Eye (tissue), 1 donor: ENCODE data around the gene TPBGL.
A peak's percentile ranks its signal among the peaks of the same experiment; 100 is the strongest.

Experiments used
- DNase-seq: peaks from one replicate; pipeline ENCODE4 v3.0.0-alpha.2; 2015

Gene TPBGL

GRCh38 chr11:75240311-75241035, at the start of gene TPBGL:
TPBGL (plus strand) TSS chr11:75240774; CDS start chr11:75241050, 276 bp downstream.
- DNase-seq = peak; percentile 44

DNA sequence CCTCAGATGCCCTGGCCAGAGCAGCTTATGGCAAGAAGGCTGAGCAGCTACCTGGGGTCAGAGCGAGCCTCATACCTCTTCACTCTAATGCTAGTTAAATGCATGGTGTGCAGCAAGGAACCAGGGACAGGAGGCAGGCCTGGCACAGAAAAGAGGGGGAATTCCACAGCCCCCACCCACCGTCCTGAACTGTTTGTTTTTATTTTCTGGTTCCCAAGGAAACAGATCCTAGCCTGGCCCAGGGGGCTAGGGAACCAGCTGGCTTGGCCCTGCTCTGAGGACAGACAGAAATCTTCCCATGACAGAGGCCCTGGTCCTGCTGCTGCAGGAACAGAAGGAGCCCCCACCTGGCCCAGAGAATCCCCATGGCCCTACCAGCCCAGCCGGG, 49.2 kb upstream of the TPBGL start:
- peak; percentile 57 for DNase-seq

- no peak for DNase-seq
Observed at GRCh38 chr11:75193271-75193670, 47.3 kb upstream of the TPBGL start.

DNA sequence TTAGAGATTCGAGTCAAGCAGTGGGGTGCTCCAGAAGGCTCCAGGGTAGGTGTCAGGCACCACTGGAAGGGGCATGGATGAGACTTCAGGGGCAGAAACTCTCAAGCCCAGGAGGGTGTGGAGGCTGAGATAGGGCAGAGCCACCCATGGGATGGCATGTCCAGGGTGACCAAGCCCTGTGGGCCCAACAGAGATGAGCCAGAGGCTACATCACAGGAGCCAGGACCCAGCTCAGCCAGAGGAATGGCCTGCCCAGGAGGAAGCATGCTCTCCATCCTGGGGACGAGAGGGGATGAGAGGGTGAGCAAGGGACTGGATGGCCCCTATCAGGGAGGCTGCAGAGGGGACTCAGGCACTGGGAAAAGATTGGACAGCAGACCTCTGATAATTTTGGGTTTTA, 46.9 kb upstream of the TPBGL start:
- DNase-seq = no peak

DNA sequence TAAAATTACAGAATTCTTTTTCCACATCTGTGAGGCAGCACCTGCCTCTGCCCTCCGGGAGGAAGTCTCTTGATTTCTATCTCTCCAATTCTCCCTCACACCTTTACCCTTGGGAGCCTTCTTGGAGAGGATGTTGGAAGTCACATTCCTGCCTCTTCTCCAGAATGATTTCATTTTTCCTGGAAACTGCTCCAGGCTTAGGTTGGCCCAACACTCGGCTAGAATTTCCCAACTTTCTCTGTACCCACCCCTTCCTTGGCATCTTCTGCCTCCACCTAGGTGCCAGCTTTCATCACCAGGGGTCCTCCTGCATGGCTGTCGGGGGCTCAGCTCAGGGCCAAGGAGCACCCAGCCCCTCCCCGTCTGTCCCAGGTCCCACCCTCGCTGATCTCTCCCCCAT, 46.4 kb upstream of the TPBGL start:
- no peak for DNase-seq

GRCh38 chr11:75195167-75195962, 45.2 kb upstream of the TPBGL start:
- DNase-seq = no peak

DNA sequence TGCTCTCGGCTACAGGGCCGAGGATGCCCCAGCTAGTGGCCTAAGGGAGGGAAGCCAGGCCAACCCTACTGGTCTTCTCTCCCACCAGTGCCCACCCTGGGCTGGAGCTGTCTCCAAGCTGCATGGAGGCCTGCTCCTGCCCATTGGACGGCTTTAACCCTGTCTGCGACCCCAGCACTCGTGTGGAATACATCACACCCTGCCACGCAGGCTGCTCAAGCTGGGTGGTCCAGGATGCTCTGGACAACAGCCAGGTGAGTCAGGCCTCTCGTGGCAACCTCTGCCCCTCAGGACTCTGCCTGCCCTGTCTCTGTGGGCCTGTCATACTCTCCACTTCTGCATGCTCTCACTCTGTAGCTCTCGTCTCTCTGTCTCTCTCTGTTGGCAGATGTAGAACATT, 44.1 kb upstream of the TPBGL start:
- DNase-seq = no peak

- no peak for DNase-seq
Observed at GRCh38 chr11:75197512-75198277, 42.9 kb upstream of the TPBGL start.

DNA sequence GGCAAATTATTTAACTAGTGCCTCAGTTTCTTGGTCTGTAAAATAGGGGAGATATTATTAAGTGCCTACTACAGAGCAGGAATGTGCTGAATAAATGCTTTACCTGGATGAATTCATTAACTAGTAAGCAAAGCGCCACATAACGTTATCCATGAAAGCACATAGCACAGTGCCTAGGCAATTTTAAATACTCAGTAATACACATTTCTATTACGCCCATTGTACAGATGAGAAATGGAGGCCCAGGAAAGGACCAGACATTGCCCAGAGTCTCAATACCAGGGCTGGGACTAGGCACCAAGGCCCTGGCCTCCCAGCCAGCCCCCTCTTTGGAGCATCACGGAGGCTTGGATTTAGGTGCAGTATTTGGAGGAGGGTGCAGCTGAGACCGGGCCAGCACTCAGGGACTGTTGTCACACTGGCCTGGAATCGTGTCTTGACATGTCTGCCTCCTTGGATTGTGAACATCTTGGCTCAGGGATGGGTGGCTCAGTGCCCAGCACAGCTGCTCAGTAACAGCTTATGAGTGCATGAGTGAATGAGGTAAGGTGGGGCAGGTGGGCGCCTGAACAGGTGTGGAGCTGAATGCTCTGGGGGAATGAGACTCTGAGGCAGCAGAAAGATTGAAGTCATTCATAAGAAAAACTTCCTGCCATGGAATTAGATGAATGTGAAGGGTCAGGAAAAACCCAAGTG, 42.1 kb upstream of the TPBGL start:
- no peak for DNase-seq

GRCh38 chr11:75199412-75199955, 41.1 kb upstream of the TPBGL start:
- DNase-seq = no peak

GRCh38 chr11:75200051-75200450, 40.5 kb upstream of the TPBGL start:
- DNase-seq = no peak

DNA sequence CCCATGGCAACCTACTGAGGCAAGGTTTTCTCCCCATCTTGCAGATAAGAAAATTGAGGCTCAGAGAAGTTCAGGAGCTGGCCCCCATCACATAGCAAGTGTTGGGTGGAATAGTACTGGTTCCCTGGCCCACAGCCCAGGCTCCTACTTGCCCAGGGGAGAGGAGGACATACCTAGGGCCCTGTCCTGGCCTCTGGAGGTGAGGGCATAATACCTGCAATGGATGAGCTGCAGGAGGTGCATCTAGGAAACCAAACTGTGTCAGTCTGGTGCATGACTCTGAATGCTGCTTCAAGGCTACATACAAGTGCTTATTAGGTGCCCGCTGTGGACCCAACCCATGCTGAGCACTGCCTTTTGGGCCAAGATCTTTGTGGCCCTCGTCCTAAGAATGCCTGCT, 40.0 kb upstream of the TPBGL start:
- no peak for DNase-seq

DNA sequence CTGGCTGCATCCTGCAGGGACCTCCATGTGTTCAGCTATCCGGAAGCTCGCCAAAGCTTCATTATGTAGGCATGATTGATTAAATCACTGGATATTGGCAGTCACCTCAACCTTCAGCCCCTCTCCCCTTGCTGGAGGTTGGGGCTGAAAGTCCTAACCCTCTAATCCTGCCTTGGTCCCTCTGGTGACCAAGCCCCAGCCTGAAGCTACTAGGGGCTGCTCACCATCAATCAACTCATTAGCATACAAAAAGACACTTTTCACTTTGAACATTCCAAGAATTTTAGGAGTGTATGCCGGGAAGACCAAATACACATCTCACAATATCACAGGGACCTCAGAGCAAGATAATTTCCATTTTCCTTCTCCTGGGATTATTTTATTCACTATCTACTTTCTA, 38.8 kb upstream of the TPBGL start:
- DNase-seq = no peak

DNA sequence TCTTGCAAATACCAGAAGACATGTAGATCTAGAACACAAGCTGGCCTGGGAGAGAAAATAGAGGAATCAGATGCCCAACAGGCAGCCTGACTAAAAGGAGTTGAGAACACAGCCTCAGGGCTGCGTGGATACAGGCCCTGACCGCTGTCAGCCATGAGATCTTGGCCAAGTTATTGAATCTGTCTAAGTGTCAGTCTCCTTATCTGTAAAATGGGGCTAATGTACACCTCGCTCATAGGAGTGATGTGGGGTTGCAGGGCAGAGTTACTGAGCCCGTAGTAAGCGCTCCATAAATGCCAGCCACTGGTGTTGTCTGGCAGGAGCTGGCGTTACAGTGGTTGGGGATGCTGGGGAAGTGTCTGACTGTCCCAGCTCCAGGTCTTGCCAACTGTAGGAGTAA, 38.4 kb upstream of the TPBGL start:
- DNase-seq = no peak

GRCh38 chr11:75203138-75203537, 37.4 kb upstream of the TPBGL start:
- DNase-seq = no peak

- no peak for DNase-seq
Observed at GRCh38 chr11:75203641-75204011, 36.9 kb upstream of the TPBGL start.

- no peak for DNase-seq
Observed at GRCh38 chr11:75204012-75204674, 36.4 kb upstream of the TPBGL start.

DNA sequence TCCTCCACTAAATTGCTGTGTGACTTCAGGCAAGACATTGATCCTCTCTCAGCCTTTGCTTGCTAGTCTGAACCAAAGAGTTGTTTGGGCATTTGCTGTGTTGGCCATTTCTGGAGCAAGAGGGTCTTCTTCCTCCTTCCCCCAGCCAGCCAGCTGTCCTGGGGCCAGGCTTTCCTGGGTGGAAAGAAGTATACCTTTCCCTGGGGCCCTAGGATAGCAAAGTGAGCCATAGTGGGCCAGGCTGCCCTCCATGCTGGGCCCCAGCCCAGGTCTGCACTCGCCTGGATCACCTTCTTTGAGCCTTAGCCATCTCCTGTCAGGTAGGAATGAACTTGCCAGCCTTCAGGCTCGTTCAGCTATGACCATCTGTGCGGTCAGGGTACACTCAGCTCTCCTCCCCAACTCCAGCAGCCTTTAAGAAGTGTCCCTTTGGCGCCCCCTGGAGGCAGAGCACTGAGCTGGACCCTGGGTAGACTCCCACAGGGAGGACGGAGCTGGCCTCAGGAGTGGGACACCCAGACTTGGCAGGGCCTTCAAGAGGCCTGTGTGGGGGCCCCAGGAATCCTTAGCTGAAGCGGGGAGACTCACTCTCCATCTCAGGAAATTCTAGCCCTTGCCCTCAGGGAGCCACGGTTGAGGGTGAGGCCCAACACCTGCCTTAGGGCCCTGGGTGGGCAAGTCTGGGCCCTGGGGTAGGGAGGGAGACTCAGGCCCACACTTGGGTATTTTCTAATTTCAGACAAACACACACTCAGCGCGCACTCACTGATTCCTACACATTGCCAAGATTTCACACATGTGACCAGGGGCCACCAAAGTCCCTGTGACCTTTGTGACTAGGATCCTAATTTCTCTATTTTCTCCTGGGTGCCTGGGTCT, 35.6 kb upstream of the TPBGL start:
- peak; percentile 90 for DNase-seq

DNA sequence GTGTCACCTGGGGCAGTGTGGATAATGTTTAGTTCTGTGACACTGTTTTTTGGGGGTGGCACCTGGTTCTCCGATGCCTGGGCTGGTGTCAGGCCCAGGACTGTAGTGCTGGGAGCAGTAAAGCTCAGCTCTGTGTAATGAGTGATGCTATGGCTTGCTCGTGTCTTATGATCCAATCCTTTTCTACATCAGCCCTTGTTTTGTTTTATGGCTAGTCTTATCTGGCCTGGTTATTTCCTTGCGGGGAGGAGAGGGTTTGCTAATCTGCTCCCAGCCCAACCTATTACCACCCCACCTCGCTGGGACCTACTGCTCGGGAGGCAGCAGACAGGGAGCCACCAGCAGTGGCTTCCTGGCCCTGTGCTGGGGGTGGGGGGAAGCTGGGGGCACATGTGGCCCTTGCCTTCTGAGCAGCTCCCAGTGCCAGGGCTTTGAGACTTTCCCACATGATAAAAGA, 35.0 kb upstream of the TPBGL start:
- DNase-seq = no peak

GRCh38 chr11:75208446-75208845, 32.1 kb upstream of the TPBGL start:
- no peak for DNase-seq

GRCh38 chr11:75212411-75212810, 28.2 kb upstream of the TPBGL start:
- DNase-seq = no peak
